Measurements from ENCODE around the gene GDAP1L1.

GRCh38 chr20:44235702-44236101, 11.4 kb upstream of the GDAP1L1 start:
- TF ChIP-seq RCOR1 (IDR thresholded peaks at IDR 0.05; ENCODE audit: insufficient replicate concordance, low read length) (no peak), CEBPB (IDR thresholded peaks at IDR 0.05; ENCODE audit: low read depth, low read length) (no peak), RAD21 (IDR thresholded peaks at IDR 0.05; ENCODE audit: low read length) (no peak), RFX5 (IDR thresholded peaks at IDR 0.05; ENCODE audit: low read depth, low read length) (no peak), POLR2A (IDR thresholded peaks at IDR 0.05; ENCODE audit: low read depth, low read length) (no peak), USF2 (IDR thresholded peaks at IDR 0.05; ENCODE audit: low read depth, low read length) (no peak), MAFK (IDR thresholded peaks at IDR 0.05; ENCODE audit: low read depth, low read length) (no peak)
- TF ChIP-seq, protein P1, sequence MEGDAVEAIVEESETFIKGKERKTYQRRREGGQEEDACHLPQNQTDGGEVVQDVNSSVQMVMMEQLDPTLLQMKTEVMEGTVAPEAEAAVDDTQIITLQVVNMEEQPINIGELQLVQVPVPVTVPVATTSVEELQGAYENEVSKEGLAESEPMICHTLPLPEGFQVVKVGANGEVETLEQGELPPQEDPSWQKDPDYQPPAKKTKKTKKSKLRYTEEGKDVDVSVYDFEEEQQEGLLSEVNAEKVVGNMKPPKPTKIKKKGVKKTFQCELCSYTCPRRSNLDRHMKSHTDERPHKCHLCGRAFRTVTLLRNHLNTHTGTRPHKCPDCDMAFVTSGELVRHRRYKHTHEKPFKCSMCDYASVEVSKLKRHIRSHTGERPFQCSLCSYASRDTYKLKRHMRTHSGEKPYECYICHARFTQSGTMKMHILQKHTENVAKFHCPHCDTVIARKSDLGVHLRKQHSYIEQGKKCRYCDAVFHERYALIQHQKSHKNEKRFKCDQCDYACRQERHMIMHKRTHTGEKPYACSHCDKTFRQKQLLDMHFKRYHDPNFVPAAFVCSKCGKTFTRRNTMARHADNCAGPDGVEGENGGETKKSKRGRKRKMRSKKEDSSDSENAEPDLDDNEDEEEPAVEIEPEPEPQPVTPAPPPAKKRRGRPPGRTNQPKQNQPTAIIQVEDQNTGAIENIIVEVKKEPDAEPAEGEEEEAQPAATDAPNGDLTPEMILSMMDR (conservative IDR thresholded peaks at IDR 0.05; ENCODE audit: low read depth, low read length): no peak
